ENCODE data around the gene SH3RF3. TPM values are rescaled to one million over a fixed set of nuclear protein-coding genes. Genes with fewer than 3 reads are reported as not detected.

Gene SH3RF3
- total and polyA plus RNA-seq, 9 of the 15 experiments (the other 6 are each of a cell fraction or from before 2014, with no cell fraction given): 0.02 TPM; not detected in 8

DNA sequence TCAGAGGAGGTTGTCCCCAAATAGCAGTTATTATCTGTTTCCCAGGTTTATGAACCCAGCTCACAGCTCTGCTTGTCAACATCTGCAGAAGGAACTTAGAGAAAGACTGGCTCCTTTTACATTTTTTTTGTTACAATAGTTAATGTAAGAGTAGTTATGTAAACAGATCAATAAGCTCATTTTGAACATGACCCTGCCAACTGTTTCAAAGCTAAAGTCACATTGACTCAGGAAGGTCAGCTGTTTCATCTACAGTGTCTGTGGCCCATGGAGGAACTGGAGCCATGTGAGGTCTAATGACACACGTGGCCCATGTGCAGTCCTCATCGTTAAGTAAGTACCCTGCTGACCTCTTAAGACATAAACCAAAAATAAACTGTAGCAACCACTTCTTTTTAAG lies 97.1 kb downstream of the SH3RF3 start (continued):
- TF ChIP-seq CHCHD3 (CRISPR knock-in tag; IDR thresholded peaks at IDR 0.05): no peak

DNA sequence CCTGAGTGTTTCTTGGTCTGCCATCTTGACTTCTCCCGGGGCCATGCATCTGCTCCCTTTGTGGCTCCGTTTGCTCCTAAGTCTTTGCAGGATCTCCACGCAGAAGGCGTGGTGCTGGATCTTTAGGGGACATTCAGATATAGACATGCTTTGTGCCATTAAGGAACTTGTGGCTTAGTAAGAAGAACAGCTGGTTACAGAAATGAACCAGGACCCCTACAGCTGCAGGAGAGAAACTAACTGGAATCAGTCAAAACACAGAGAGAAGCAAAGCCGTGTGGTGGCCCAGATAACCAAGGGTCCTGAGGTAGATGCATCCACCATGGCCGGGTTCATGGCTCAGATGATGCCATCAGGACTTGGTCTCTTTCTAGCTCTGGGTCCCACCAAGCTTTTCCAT lies 97.6 kb downstream of the SH3RF3 start:
- Histone ChIP-seq H3K9me1 (ENCODE audit: control insufficient read depth, insufficient read depth, low read length) (no peaks in the 10 kb centered on the region), H3K27me3 (ENCODE audit: control insufficient read depth in 2 of 2, insufficient read depth in 2 of 2, low read length in 2 of 2) (peaks cover 12 to 58% of the 10 kb centered on the region in 2 experiments; a peak in 4 of 5 replicates), H2AFZ (ENCODE audit: low read depth, low read length) (no peak overlapping the region), H3K4me2 (ENCODE audit: insufficient read depth, low read length) (no peak overlapping the region), H4K20me1 (replicated peaks; ENCODE audit: control insufficient read depth, insufficient read depth, low read length) (no peaks in the 10 kb centered on the region), H3K4me1 (replicated peaks in 1 of 2; ENCODE audit: control insufficient read depth in 2 of 2, insufficient read depth in 2 of 2, low read length in 2 of 2) (no peaks in the 10 kb centered on the region), H3K36me3 (ENCODE audit: control insufficient read depth, insufficient read depth, low read length) (no peaks in the 10 kb centered on the region), H3K9me3 (replicated peaks; ENCODE audit: control insufficient read depth, insufficient read depth, low read depth, low read length) (no peaks in the 10 kb centered on the region), H3K4me3 (no peak overlapping the region), H3K9ac (ENCODE audit: insufficient read depth in 1 of 2, low read depth in 2 of 2, low read length in 2 of 2) (no peak overlapping the region), H3K27ac (ENCODE audit: extremely low read depth, low read depth, low read length) (no peak overlapping the region), H3K79me2 (ENCODE audit: control insufficient read depth, insufficient read depth, low read length) (no peaks in the 10 kb centered on the region)
- BruUV-seq (replicated peaks): no TSS peak
- in situ Hi-C loops (cut with MboI) (no loop called here), intact Hi-C loops (cut with micrococcal nuclease) (no loop called here)
- WGBS (ENCODE audit: insufficient coverage, low coverage, missing lambda C conversion rate): 0% methylated on average over 6 of the region's 6 CpGs
- no peak for FAIRE-seq
- no peak for ATAC-seq
- no peak for DNase-seq (ENCODE audit: extremely low read depth in 1 of 4, low spot score in 3 of 4)
- TF ChIP-seq ILF3 (IDR thresholded peaks at IDR 0.05; ENCODE audit: borderline replicate concordance) (no peak), ZBTB7A (IDR thresholded peaks at IDR 0.05; ENCODE audit: borderline replicate concordance, control insufficient read depth, low read depth, low read length) (no peak), WHSC1 (IDR thresholded peaks at IDR 0.05; ENCODE audit: low read length) (no peak), MED1 (CRISPR knock-in tag; IDR thresholded peaks at IDR 0.05; ENCODE audit: borderline replicate concordance) (no peak), ZNF551 (CRISPR knock-in tag; IDR thresholded peaks at IDR 0.05) (no peak), SMARCE1 (IDR thresholded peaks at IDR 0.05) (no peak), RBM14 (IDR thresholded peaks at IDR 0.05; ENCODE audit: borderline replicate concordance, insufficient read depth, low read depth, low read length) (no peak), SREBF1 (IDR thresholded peaks at IDR 0.05; ENCODE audit: borderline replicate concordance, low read depth, low read length) (no peak)
- TF ChIP-seq, protein P1, sequence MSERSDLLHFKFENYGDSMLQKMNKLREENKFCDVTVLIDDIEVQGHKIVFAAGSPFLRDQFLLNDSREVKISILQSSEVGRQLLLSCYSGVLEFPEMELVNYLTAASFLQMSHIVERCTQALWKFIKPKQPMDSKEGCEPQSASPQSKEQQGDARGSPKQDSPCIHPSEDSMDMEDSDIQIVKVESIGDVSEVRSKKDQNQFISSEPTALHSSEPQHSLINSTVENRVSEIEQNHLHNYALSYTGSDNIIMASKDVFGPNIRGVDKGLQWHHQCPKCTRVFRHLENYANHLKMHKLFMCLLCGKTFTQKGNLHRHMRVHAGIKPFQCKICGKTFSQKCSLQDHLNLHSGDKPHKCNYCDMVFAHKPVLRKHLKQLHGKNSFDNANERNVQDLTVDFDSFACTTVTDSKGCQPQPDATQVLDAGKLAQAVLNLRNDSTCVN (CRISPR knock-in tag; IDR thresholded peaks at IDR 0.05): no peak
- TF ChIP-seq, protein P2, sequence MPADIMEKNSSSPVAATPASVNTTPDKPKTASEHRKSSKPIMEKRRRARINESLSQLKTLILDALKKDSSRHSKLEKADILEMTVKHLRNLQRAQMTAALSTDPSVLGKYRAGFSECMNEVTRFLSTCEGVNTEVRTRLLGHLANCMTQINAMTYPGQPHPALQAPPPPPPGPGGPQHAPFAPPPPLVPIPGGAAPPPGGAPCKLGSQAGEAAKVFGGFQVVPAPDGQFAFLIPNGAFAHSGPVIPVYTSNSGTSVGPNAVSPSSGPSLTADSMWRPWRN (IDR thresholded peaks at IDR 0.05; ENCODE audit: low read depth): no peak
- TF ChIP-seq, protein P3, sequence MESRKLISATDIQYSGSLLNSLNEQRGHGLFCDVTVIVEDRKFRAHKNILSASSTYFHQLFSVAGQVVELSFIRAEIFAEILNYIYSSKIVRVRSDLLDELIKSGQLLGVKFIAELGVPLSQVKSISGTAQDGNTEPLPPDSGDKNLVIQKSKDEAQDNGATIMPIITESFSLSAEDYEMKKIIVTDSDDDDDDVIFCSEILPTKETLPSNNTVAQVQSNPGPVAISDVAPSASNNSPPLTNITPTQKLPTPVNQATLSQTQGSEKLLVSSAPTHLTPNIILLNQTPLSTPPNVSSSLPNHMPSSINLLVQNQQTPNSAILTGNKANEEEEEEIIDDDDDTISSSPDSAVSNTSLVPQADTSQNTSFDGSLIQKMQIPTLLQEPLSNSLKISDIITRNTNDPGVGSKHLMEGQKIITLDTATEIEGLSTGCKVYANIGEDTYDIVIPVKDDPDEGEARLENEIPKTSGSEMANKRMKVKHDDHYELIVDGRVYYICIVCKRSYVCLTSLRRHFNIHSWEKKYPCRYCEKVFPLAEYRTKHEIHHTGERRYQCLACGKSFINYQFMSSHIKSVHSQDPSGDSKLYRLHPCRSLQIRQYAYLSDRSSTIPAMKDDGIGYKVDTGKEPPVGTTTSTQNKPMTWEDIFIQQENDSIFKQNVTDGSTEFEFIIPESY (CRISPR knock-in tag; IDR thresholded peaks at IDR 0.05): no peak
- TF ChIP-seq, protein P4, sequence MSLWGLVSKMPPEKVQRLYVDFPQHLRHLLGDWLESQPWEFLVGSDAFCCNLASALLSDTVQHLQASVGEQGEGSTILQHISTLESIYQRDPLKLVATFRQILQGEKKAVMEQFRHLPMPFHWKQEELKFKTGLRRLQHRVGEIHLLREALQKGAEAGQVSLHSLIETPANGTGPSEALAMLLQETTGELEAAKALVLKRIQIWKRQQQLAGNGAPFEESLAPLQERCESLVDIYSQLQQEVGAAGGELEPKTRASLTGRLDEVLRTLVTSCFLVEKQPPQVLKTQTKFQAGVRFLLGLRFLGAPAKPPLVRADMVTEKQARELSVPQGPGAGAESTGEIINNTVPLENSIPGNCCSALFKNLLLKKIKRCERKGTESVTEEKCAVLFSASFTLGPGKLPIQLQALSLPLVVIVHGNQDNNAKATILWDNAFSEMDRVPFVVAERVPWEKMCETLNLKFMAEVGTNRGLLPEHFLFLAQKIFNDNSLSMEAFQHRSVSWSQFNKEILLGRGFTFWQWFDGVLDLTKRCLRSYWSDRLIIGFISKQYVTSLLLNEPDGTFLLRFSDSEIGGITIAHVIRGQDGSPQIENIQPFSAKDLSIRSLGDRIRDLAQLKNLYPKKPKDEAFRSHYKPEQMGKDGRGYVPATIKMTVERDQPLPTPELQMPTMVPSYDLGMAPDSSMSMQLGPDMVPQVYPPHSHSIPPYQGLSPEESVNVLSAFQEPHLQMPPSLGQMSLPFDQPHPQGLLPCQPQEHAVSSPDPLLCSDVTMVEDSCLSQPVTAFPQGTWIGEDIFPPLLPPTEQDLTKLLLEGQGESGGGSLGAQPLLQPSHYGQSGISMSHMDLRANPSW (CRISPR knock-in tag; IDR thresholded peaks at IDR 0.05): no peak
- ChIA-PET CTCF (ENCODE audit: low intra/inter-chr PET ratio) (no interaction called here), POLR2A (interaction anchor here (0.6 to 1.2 kb wide), 2 partner anchors 18 to 93 kb away, joined by 4 to 5 read pairs; no protein-coding TSS in a partner anchor)
